H9 (cell line): Measurements from ENCODE around the gene SCFD1. TPM values are rescaled to one million over a fixed set of nuclear protein-coding genes. Genes with fewer than 3 reads are reported as not detected.

Experiments used
- DNase-seq: peaks from one replicate; pipeline ENCODE4 v3.0.0-alpha.2; 2017
- H2AFZ ChIP-seq: one replicate; pipeline ENCODE4 v1.6.1; 2013; ENCODE audit warnings: mild to moderate bottlenecking, low read length, control low read depth, moderate library complexity
- H2AK5ac ChIP-seq: 2 replicates; pipeline ENCODE4 v1.6.1; 2013; ENCODE audit warnings: low read length, control low read depth, mixed read lengths; ENCODE audit not compliant: insufficient read length
- H2BK120ac ChIP-seq: one replicate; pipeline ENCODE4 v1.6.1; 2013; ENCODE audit warnings: low read depth, mild to moderate bottlenecking, low read length, control low read depth, inconsistent platforms; ENCODE audit not compliant: poor library complexity, severe bottlenecking
- H2BK12ac ChIP-seq: 2 replicates; pipeline ENCODE4 v1.6.1; 2013; ENCODE audit warnings: low read length, control low read depth, mixed read lengths, low read depth; ENCODE audit not compliant: insufficient read length
- H2BK15ac ChIP-seq: 2 replicates; pipeline ENCODE4 v1.6.1; 2013; ENCODE audit warnings: low read depth, low read length, control low read depth
- H2BK20ac ChIP-seq: one replicate; pipeline ENCODE4 v1.6.1; 2013; ENCODE audit warnings: low read depth, mild to moderate bottlenecking, low read length, control low read depth, inconsistent platforms; ENCODE audit not compliant: poor library complexity, severe bottlenecking
- H2BK5ac ChIP-seq: 2 replicates; pipeline ENCODE4 v1.6.1; 2013; ENCODE audit warnings: low read length, control low read depth, mixed read lengths; ENCODE audit not compliant: insufficient read length
- H3K14ac ChIP-seq: 2 replicates; pipeline ENCODE4 v1.6.1; 2013; ENCODE audit warnings: low read length, control low read depth; ENCODE audit not compliant: insufficient read depth
- H3K18ac ChIP-seq: 2 replicates; pipeline ENCODE4 v1.6.1; 2013; ENCODE audit warnings: low read depth, mild to moderate bottlenecking, mixed read lengths, low read length, control low read depth; ENCODE audit not compliant: insufficient read length
- H3K23ac ChIP-seq: 2 replicates; pipeline ENCODE4 v1.6.1; 2013; ENCODE audit warnings: low read length, control low read depth, mixed read lengths, low read depth; ENCODE audit not compliant: insufficient read length
- H3K23me2 ChIP-seq: 2 replicates; pipeline ENCODE4 v1.6.1; 2013; ENCODE audit warnings: low read depth, mild to moderate bottlenecking, mixed read lengths, low read length, control low read depth; ENCODE audit not compliant: insufficient read length, poor library complexity, severe bottlenecking
- H3K27ac ChIP-seq: 2 replicates; pipeline ENCODE4 v1.5.1; 2013; ENCODE audit warnings: low read length, control low read depth, mixed read lengths, low read depth; ENCODE audit not compliant: insufficient read length
- H3K27me3 ChIP-seq: 2 replicates; pipeline ENCODE4 v1.6.1; 2013; ENCODE audit warnings: low read length, control low read depth, inconsistent platforms; ENCODE audit not compliant: insufficient read depth
- H3K4ac ChIP-seq: 2 replicates; pipeline ENCODE4 v1.6.1; 2013; ENCODE audit warnings: low read depth, mild to moderate bottlenecking, control low read depth, inconsistent platforms, low read length, moderate library complexity
- H3K4me1 ChIP-seq: 2 replicates; pipeline ENCODE4 v1.6.1; 2013; ENCODE audit warnings: low read length, control low read depth, inconsistent platforms; ENCODE audit not compliant: insufficient read depth
- H3K4me2 ChIP-seq: 2 replicates; pipeline ENCODE4 v1.6.1; 2013; ENCODE audit warnings: low read length, control low read depth, mixed read lengths; ENCODE audit not compliant: insufficient read length, insufficient read depth
- H3K56ac ChIP-seq: 2 replicates; pipeline ENCODE4 v1.6.1; 2013; ENCODE audit warnings: low read depth, mild to moderate bottlenecking, mixed read lengths, low read length, control low read depth; ENCODE audit not compliant: insufficient read length
- H3K79me1 ChIP-seq: 2 replicates; pipeline ENCODE4 v1.6.1; 2013; ENCODE audit warnings: low read depth, mild to moderate bottlenecking, moderate library complexity, low read length, control low read depth, inconsistent platforms; ENCODE audit not compliant: insufficient read depth, poor library complexity, severe bottlenecking
- H3K79me2 ChIP-seq: 2 replicates; pipeline ENCODE4 v1.6.1; 2013; ENCODE audit warnings: low read length, control low read depth, inconsistent platforms; ENCODE audit not compliant: insufficient read depth
- H3K9ac ChIP-seq: 2 replicates; pipeline ENCODE4 v1.6.1; 2013; ENCODE audit warnings: low read length, control low read depth, mixed read lengths; ENCODE audit not compliant: insufficient read length; ENCODE audit errors: extremely low read depth
- H3K9me3 ChIP-seq: one replicate; pipeline ENCODE4 v1.6.1; 2013; ENCODE audit warnings: low read depth, low read length, inconsistent platforms; ENCODE audit not compliant: control insufficient read depth
- H3T11ph ChIP-seq: one replicate; pipeline ENCODE4 v1.6.1; 2013; ENCODE audit warnings: mild to moderate bottlenecking, low read length, control low read depth, inconsistent platforms
- H4K20me1 ChIP-seq: one replicate; pipeline ENCODE4 v1.6.1; 2013; ENCODE audit not compliant: control insufficient read depth, insufficient read length, insufficient read depth
- H4K5ac ChIP-seq: 2 replicates; pipeline ENCODE4 v1.6.1; 2013; ENCODE audit warnings: low read depth, mild to moderate bottlenecking, mixed read lengths, low read length, control low read depth; ENCODE audit not compliant: insufficient read length
- H4K8ac ChIP-seq: replicated peaks from 2 replicates; pipeline ENCODE4 v1.6.1; 2013; ENCODE audit warnings: low read length, control low read depth, mixed read lengths, low read depth; ENCODE audit not compliant: insufficient read length
- H4K91ac ChIP-seq: 2 replicates; pipeline ENCODE4 v1.6.1; 2013; ENCODE audit warnings: low read depth, mild to moderate bottlenecking, moderate library complexity, mixed read lengths, low read length, control low read depth; ENCODE audit not compliant: insufficient read length
- H3K27ac Mint-ChIP-seq, 3 experiments: 2 replicates in 2 of 3; 3 replicates in 1 of 3; pipeline ENCODE4 v1.8.0; 2020 to 2021; ENCODE audit warnings: mixed read lengths in 3 of 3, mild to moderate bottlenecking in 1 of 3, moderate library complexity in 1 of 3
- H3K27me3 Mint-ChIP-seq: 2 replicates; pipeline ENCODE4 v1.8.0; 2021; ENCODE audit warnings: low read depth, mild to moderate bottlenecking, moderate library complexity, mixed read lengths
- H3K36me3 Mint-ChIP-seq, 3 experiments: 2 replicates in 2 of 3; 3 replicates in 1 of 3; pipeline ENCODE4 v1.8.0; 2020 to 2021; ENCODE audit warnings: low read depth in 3 of 3, mixed read lengths in 3 of 3; ENCODE audit not compliant: insufficient read depth in 1 of 3
- H3K4me1 Mint-ChIP-seq, 2 experiments: 2 replicates each; pipeline ENCODE4 v1.8.0; 2020; ENCODE audit warnings: mixed read lengths in 2 of 2
- H3K4me3 Mint-ChIP-seq, 2 experiments: 2 replicates in 1 of 2; 3 replicates in 1 of 2; pipeline ENCODE4 v1.8.0; 2020 to 2021; ENCODE audit warnings: mild to moderate bottlenecking in 2 of 2, mixed read lengths in 2 of 2, moderate library complexity in 1 of 2
- H3K9me3 Mint-ChIP-seq, 2 experiments: 2 replicates in 1 of 2; 3 replicates in 1 of 2; pipeline ENCODE4 v1.8.0; 2020; ENCODE audit warnings: mild to moderate bottlenecking in 2 of 2, mixed read lengths in 2 of 2, moderate library complexity in 1 of 2
- WGBS: extraction: QIAGEN DNeasy Blood & Tissue Kit; methylation state at CpG from one replicate; pipeline ENCODE4 v1.1.7; 2013; ENCODE audit warnings: missing lambda C conversion rate, low lambda C conversion rate, mixed read lengths; ENCODE audit not compliant: insufficient read length; ENCODE audit errors: extremely low coverage; 5-methylcytosine and 5-hydroxymethylcytosine counted together
- total RNA-seq: library from RNA; stranded (reverse); gene quantifications from 2 replicates; pipeline ENCODE4 v1.2.1, GENCODE V29; 2021
- TF ChIP-seq, protein P1 (sequence below): fragments of 200-600 bp; sonication (generic); conservative IDR thresholded peaks from 3 replicates; pipeline ENCODE4 v1.8.0; 2021; ENCODE audit warnings: antibody characterized with exemption, mild to moderate bottlenecking

Gene SCFD1
- total RNA-seq, 1 experiment from 2014 or later: 85.2 TPM

DNA sequence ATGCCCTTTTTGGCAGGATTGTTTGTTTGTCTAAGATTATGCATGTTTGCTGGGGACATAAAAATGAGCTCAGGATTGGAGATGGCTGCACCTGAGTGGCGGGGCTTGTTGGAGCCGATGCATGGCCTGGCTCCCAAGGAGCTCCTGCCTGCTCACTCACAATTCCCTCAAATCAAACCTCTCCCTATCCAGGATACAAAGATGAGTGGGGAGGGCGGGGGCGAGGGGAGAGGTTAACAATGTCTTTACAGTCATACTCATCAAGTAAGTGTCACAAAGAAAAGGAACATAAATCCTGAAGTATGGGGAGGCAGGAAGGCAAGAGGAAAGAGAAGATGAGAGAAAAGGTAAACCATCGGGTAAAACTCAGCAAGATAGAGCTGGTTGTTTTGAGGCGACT is 148.3 kb downstream of the SCFD1 start:
- H3K14ac ChIP-seq: no peak overlapping the region
- H2BK12ac ChIP-seq: no peak overlapping the region
- H4K20me1 ChIP-seq: no peaks in the 10 kb centered on the region
- H4K91ac ChIP-seq: no peak overlapping the region
- Mint-ChIP-seq H3K27ac (no peak overlapping the region; a peak in 1 of 7 replicates), H3K4me1 (peaks cover 0 to 4% of the 10 kb centered on the region in 2 experiments; a peak in 1 of 4 replicates), H3K4me3 (no peak overlapping the region), H3K27me3 (no peaks in the 10 kb centered on the region), H3K36me3 (peaks cover 0 to 2% (median 0%) of the 10 kb centered on the region in 3 experiments; a peak in 1 of 7 replicates), H3K9me3 (no peaks in the 10 kb centered on the region)
- no peak overlapping the region for H3K23ac ChIP-seq
- no peaks in the 10 kb centered on the region for H3K79me2 ChIP-seq
- no peak overlapping the region for H2BK15ac ChIP-seq
- H3K9ac ChIP-seq: no peak overlapping the region
- H2BK20ac ChIP-seq: no peak overlapping the region
- H2BK120ac ChIP-seq: no peak overlapping the region
- H3K56ac ChIP-seq: no peak overlapping the region
- TF ChIP-seq, protein P1, sequence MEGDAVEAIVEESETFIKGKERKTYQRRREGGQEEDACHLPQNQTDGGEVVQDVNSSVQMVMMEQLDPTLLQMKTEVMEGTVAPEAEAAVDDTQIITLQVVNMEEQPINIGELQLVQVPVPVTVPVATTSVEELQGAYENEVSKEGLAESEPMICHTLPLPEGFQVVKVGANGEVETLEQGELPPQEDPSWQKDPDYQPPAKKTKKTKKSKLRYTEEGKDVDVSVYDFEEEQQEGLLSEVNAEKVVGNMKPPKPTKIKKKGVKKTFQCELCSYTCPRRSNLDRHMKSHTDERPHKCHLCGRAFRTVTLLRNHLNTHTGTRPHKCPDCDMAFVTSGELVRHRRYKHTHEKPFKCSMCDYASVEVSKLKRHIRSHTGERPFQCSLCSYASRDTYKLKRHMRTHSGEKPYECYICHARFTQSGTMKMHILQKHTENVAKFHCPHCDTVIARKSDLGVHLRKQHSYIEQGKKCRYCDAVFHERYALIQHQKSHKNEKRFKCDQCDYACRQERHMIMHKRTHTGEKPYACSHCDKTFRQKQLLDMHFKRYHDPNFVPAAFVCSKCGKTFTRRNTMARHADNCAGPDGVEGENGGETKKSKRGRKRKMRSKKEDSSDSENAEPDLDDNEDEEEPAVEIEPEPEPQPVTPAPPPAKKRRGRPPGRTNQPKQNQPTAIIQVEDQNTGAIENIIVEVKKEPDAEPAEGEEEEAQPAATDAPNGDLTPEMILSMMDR: no peak
- no peak for DNase-seq
- no peak overlapping the region for H2BK5ac ChIP-seq
- WGBS: no CpG with 5 or more reads among the region's 6 CpGs
- H4K8ac ChIP-seq: no peak overlapping the region
- H3T11ph ChIP-seq: no peak overlapping the region
- no peak overlapping the region for H3K18ac ChIP-seq
- H3K4me1 ChIP-seq: no peaks in the 10 kb centered on the region
- H3K9me3 ChIP-seq: no peaks in the 10 kb centered on the region
- H3K4me2 ChIP-seq: no peak overlapping the region
- no peak overlapping the region for H3K27ac ChIP-seq
- no peaks in the 10 kb centered on the region for H3K79me1 ChIP-seq
- no peak overlapping the region for H3K4ac ChIP-seq
- H3K27me3 ChIP-seq: no peaks in the 10 kb centered on the region
- H2AK5ac ChIP-seq: no peak overlapping the region
- H4K5ac ChIP-seq: no peak overlapping the region
- H2AFZ ChIP-seq: no peak overlapping the region
- H3K23me2 ChIP-seq: no peaks in the 10 kb centered on the region
